COLO829 (cell line): ENCODE data around the gene MTERF4.

Experiments used
- DNase-seq: peaks from one replicate; pipeline ENCODE4 v3.0.0; 2012; ENCODE audit warnings: low spot score

The MTERF4 gene

GRCh38 chr2:241133436-241133820, 31.3 kb upstream of the MTERF4 start:
- no peak for DNase-seq

DNA sequence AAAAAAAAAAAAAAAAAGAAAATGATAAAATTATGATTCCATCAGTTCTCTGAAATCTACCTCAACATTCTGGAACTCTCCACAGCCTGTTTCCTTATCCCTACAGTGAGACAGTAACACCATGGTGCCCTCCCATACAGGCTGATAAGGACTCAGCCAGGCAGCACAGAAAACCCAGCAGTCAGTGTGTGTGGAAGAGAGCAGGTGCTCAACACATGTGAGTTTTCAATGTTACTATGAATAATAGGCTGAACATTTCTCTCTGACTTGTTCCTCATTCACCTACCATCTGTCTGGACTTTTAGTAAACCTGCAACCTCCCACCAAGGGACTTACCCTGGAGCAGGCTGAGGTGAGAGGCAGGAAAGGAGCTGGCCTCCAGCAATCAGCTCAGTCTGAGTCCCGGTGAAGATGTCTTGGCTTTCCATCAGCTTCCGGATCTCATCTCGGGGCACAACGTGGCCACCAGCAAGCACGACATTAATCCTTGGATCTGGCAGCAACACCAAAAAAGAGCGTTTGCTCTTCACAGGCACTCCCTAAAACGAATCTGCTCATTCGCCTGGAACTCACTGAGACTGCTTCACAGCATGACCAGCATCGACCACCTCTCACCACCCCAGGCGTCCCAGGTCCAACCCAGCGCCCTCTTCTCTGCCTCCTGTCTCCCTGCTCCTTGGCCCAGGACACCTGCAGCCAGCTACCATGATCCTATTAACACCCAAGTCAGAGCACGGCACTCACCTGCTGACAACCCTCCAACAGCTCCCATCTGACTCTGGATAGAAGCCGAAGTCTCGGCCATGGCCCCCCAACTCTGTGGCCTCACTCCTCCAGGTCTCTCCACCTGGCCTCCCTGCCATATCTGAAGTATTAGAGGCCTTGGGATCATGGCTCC, 30.7 kb upstream of the MTERF4 start:
- no peak for DNase-seq

DNA sequence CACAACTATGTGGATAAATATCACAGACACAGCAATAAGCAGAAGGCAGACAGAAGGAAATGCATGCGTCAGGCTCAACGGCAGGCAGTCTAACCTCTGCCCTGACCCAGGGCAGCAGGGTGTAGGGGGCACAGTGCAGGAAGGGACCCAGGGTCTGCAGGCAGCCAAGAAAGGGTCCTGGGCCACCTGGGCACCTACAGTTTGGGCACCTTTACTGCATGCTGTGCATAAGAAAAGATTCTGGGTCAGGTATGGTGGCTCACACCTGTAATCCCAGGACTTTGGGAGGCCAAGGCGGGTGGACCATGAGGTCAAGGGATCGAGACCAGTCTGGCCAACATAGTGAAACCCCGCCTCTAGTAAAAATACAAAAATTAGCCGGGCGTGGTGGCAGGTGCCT, 29.4 kb upstream of the MTERF4 start:
- DNase-seq, result no peak

DNA sequence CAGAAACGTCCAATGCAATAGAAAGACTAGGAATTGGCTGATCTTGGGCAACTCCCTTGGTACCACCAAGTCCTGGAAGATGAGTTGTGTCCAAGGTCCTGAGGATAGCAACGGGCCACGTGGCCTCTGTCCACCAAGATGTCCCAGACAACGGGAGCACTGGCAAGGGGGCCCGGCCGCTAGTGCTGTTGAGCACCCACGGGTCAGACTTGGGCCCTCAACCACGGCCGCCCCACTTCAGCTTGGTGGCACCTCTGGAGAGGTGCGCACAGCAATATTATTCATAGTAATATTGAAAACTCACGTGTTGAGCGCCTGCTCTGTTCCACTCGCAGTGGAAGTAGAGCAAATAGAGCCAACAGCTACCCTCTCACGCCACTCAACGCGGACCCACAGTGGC, 28.2 kb upstream of the MTERF4 start:
- DNase-seq, result no peak

DNA sequence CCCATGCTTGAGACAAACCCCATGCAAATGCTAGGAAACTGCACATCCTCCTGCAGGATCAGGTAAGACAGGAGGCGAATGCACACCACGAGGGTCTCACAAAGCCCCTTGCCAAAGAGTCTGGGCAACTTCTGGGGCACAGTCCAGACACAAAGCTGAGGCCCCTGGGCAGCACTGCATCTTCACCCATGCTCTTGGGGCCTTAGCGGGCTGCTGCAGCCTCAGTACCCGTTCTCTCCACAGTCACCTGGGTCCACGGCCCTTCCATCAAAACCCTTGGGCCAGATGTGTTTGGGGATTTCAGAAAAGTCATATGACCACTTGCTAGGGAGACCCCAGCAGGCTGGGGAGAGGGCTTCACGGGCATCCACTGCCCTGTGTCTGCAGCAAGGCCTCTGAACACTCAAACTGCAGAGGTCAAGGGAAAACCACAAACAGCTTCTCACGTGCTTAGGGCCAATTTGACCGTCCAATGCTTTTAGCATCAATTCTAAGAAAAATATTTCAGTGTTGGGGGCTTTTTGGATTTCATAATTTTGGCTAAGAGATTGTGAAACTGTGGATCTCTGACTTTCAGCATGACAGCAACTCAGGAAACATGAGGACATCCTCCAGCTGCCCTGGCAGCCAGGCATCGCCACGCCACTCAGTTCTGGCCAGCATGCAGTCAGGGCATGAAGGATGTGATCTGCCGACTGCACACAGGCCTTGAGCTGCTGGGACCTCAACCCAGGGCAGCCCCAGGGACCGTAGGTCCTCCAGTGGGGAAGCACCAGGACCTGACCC, 27.2 kb upstream of the MTERF4 start:
- no peak for DNase-seq

- no peak for DNase-seq
Observed at GRCh38 chr2:241128266-241128665, 26.2 kb upstream of the MTERF4 start.

DNA sequence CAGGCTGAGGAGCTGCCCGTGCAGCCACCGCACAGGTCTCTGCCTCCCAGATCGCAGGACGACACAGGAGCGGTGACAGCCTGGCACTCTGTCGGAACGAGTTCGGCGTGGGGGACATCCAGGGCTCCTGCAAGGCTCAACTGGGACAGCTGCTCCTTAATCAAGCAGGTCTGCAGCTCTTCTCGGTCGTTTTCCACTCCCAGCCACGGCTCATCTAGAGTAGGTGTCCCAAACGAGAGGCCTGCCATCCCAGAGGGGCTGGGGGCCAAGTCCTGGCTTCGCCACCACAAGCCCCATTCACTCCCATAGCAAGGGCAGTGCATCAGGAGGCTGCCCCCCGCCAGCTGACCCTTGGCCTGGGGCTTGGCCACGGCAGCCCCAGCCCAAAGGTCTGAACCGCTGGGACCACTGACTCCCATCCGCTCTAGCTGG, 24.7 kb upstream of the MTERF4 start:
- DNase-seq, result no peak

DNA sequence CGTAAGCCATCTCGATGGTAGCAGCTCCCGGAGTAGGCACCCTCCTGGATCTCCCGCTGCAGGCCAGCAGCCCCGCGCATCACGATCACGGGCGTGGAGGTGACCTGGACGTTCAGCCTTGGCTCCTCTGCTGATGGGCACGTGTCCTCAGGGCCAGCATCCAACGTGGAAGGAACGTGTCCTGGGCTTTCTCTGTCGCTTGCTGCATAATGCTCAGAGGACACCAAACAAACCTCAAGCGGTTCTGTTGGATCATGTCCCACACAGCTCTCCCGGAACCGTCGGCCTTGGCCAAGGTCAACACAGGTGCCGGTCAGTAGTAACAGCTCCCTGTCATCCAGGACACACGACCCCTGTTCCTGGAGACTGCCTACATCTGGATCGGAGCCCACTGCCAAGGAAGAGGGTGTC, 24.1 kb upstream of the MTERF4 start:
- no peak for DNase-seq

DNA sequence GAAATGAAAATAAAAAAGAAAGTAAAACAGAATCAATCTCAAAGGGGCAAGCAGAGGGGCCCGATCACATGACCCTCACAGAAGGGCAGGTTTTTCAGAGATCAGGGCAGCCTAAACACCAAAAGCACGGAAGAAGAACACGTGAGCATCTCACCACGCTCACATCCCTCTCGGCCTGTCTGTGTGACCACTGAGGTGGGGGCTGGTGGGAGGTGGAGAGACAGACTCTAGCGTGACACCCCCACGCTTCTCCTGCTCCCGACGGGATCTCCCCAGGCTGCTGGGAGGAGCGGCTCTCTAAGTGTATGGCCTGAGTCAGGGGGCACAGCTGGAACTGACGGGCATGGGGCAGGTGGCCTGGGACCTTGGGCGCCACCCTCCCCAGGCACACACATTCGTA, 23.5 kb upstream of the MTERF4 start:
- DNase-seq, result no peak

GRCh38 chr2:241123816-241124536, 21.9 kb upstream of the MTERF4 start:
- DNase-seq, result no peak

GRCh38 chr2:241122376-241123002, 20.4 kb upstream of the MTERF4 start:
- DNase-seq, result no peak

- no peak for DNase-seq
Observed at GRCh38 chr2:241121008-241121407, 18.9 kb upstream of the MTERF4 start.

- no peak for DNase-seq
Observed at GRCh38 chr2:241120440-241120839, 18.4 kb upstream of the MTERF4 start.

GRCh38 chr2:241118737-241119505, 16.8 kb upstream of the MTERF4 start:
- DNase-seq, result no peak

GRCh38 chr2:241116606-241117560, 14.8 kb upstream of the MTERF4 start:
- DNase-seq, result no peak

GRCh38 chr2:241115361-241115760, 13.3 kb upstream of the MTERF4 start:
- DNase-seq, result no peak

- DNase-seq, result no peak
Observed at GRCh38 chr2:241114836-241115235, 12.7 kb upstream of the MTERF4 start.

GRCh38 chr2:241112592-241112991, 10.5 kb upstream of the MTERF4 start:
- no peak for DNase-seq

- no peak for DNase-seq
Observed at GRCh38 chr2:241112046-241112445, 10.0 kb upstream of the MTERF4 start.

- DNase-seq, result no peak
Observed at GRCh38 chr2:241111440-241111805, 9.3 kb upstream of the MTERF4 start.
